ENCODE results near the gene ODC1. TPM values are rescaled to one million over a fixed set of nuclear protein-coding genes. Genes with fewer than 3 reads are reported as not detected.

The ODC1 gene
- polyA plus RNA-seq, 1 of the 3 experiments (the other 2 are of a cell fraction): 253 TPM

- peaks cover 3 to 87% of the 10 kb centered on the region in 2 experiments; a peak in 3 of 4 replicates for H3K4me1 ChIP-seq (ENCODE audit: control insufficient read depth in 1 of 2, insufficient read depth in 2 of 2, low read depth in 1 of 2, low read length in 1 of 2)
- H3K27ac ChIP-seq (ENCODE audit: low read depth in 2 of 2, low read length in 1 of 2): peak overlapping the region in 1 of 2 experiments; percentile 96; a peak in 2 of 4 replicates
- H3K9me3 ChIP-seq: no peaks in the 10 kb centered on the region
- H3F3A ChIP-seq (replicated peaks; ENCODE audit: insufficient read depth): no peaks in the 10 kb centered on the region
- H3K4me2 ChIP-seq: no peak overlapping the region
- DNase-seq: no peak
- H2AFZ ChIP-seq (ENCODE audit: low read depth): no peak overlapping the region
- no peaks in the 10 kb centered on the region for H3K36me3 ChIP-seq (replicated peaks in 1 of 2; ENCODE audit: control insufficient read depth in 1 of 2, insufficient read depth in 2 of 2, low read length in 1 of 2)
- H4K20me1 ChIP-seq (ENCODE audit: insufficient read depth): 0 out of 2 replicates have a peak, but pooled peaks cover 4% of the 10 kb centered on the region
- CTCF ChIA-PET: interaction anchor here (0.7 to 5.0 kb wide), 19 partner anchors 8 to 269 kb away, joined by 3 to 53 read pairs (median 3); partner anchors contain the start of gene HPCAL1
- POLR2A ChIA-PET: interaction anchor here (0.7 to 1.7 kb wide), 12 partner anchors 11 to 419 kb away, joined by 3 to 6 read pairs (median 4); no protein-coding TSS in a partner anchor
- H3K27me3 ChIP-seq (ENCODE audit: insufficient read depth): no peaks in the 10 kb centered on the region
- H3K9me2 ChIP-seq: no peaks in the 10 kb centered on the region
- H3K79me2 ChIP-seq (ENCODE audit: insufficient read depth): 0 out of 2 replicates have a peak, but pooled peaks cover 4% of the 10 kb centered on the region
- TF ChIP-seq TAF1 (IDR thresholded peaks at IDR 0.05; ENCODE audit: borderline replicate concordance, low read depth, low read length) (no peak), ELF1 (IDR thresholded peaks at IDR 0.05) (no peak), SMC3 (IDR thresholded peaks at IDR 0.05; ENCODE audit: low read depth, low read length) (no peak), SIN3A (IDR thresholded peaks at IDR 0.05; ENCODE audit: borderline replicate concordance, low read depth, low read length) (no peak), JUND (IDR thresholded peaks at IDR 0.05) (no peak), EZH2phosphoT487 (IDR thresholded peaks at IDR 0.05; ENCODE audit: borderline replicate concordance, low read depth) (no peak), FOSL2 (IDR thresholded peaks at IDR 0.05; ENCODE audit: borderline replicate concordance, low read depth) (no peak), USF2 (IDR thresholded peaks at IDR 0.05; ENCODE audit: borderline replicate concordance, low read depth, low read length) (no peak), RXRA (IDR thresholded peaks at IDR 0.05; ENCODE audit: borderline replicate concordance, low read depth) (no peak), IRF3 (IDR thresholded peaks at IDR 0.05; ENCODE audit: low read depth, low read length) (no peak), CTCF (IDR thresholded peaks at IDR 0.05) (no peak), TCF12 (IDR thresholded peaks at IDR 0.05) (no peak), GABPA (IDR thresholded peaks at IDR 0.05; ENCODE audit: low read depth) (no peak), RCOR1 (IDR thresholded peaks at IDR 0.05; ENCODE audit: low read length) (no peak), NFIC (IDR thresholded peaks at IDR 0.05; ENCODE audit: borderline replicate concordance) (no peak)
- TF ChIP-seq, protein P1, sequence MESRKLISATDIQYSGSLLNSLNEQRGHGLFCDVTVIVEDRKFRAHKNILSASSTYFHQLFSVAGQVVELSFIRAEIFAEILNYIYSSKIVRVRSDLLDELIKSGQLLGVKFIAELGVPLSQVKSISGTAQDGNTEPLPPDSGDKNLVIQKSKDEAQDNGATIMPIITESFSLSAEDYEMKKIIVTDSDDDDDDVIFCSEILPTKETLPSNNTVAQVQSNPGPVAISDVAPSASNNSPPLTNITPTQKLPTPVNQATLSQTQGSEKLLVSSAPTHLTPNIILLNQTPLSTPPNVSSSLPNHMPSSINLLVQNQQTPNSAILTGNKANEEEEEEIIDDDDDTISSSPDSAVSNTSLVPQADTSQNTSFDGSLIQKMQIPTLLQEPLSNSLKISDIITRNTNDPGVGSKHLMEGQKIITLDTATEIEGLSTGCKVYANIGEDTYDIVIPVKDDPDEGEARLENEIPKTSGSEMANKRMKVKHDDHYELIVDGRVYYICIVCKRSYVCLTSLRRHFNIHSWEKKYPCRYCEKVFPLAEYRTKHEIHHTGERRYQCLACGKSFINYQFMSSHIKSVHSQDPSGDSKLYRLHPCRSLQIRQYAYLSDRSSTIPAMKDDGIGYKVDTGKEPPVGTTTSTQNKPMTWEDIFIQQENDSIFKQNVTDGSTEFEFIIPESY (IDR thresholded peaks at IDR 0.05; ENCODE audit: borderline replicate concordance, low read depth): no peak
- no peak overlapping the region for H3K9ac ChIP-seq
- H3K4me3 ChIP-seq (ENCODE audit: low read depth in 2 of 2, low read length in 1 of 2): no peak overlapping the region
- 97% methylated on average over 3 of the region's 4 CpGs for WGBS (ENCODE audit: low lambda C conversion rate)
Measured at GRCh38 chr2:10393640-10393982, 54.5 kb downstream of the ODC1 start.
